Endometrium (tissue), 2 donors: Measurements from ENCODE around the gene LUZP2.

Experiments
- FAIRE-seq: peaks from 2 replicates; lab custom pipeline; 2012; peaks lifted over from hg19 to GRCh38; lab: Jason Lieb, UNC
- donor health status: control.
- donor health status: control.

LUZP2 gene

DNA sequence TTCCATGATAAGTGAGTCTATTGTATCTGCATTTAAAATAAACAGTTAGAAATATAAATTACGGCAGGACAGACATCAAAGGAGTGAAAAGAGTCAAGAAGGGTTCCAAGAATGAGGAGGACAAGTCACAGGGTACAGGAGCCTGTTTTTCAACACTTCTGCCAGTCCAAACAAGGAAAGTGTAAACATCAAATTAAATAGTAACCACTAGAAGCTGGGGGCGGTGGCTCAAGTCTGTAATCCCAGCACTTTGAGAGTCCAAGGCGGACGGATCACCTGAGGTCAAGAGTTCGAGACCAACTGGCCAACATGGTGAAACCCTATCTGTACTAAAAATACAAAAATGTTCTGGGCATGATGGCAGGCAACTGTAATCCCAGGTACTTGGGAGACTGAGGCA, 219.6 kb downstream of the LUZP2 start:
- no peak for FAIRE-seq

DNA sequence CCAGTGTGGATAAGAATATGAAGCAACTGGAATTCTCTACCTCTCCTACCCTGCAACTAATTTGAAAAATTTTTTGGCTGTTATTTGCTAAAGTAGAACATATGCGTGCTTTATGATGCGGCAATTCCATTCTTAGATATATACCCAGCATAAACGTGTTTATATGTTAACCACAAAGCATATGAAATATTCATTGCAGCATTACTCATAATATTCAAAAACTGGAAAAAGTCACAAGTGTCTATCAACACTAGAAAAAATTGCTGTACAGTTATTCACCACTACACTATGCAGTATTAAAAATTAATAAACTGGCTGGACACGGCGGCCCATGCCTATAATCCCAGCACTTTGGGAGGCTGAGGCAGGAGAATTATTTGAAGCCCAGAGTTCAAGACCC, 226.4 kb downstream of the LUZP2 start:
- no peak for FAIRE-seq

DNA sequence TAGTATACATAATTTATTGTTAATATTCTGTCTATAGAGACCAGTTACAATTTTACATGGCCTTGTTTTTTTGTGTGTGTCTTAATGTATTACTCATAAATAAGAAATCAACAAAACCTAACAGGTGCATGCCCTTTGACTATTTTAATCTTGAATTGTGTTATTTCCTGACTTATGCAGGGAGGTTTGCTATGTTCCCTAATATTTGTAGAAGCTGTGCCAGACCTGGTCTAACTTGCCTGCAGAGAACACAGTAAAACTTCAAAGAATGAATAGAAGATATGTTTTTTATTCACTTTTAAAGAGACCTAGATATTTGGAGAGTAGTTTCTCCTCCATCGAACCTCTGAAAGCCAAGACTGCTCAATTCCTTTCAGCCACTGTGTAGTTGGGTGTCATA, 234.7 kb downstream of the LUZP2 start:
- no peak for FAIRE-seq

DNA sequence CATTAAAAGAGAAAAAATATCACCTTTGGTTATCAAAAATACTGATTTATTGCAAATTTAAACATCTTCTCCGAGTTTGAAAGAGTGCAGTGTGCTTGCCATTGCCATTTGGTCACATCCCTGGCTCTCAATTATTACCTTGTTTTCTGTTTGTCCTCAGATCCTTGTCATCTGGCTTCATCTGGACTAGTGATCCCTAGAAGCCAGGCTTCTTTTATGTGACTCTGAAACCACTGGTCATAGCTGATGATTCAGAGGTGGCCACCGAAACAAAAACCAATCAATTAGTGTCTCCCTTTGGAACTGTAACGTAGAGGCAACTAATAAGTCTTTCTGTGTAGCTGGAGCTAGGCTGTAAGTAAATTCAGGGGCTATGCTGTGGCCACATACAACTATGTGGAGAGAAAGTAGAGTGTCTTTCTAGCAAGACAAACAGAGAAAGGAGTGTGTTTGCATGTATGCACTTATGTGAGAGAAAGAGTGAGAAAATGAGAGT, 237.9 kb downstream of the LUZP2 start:
- FAIRE-seq: no peak

DNA sequence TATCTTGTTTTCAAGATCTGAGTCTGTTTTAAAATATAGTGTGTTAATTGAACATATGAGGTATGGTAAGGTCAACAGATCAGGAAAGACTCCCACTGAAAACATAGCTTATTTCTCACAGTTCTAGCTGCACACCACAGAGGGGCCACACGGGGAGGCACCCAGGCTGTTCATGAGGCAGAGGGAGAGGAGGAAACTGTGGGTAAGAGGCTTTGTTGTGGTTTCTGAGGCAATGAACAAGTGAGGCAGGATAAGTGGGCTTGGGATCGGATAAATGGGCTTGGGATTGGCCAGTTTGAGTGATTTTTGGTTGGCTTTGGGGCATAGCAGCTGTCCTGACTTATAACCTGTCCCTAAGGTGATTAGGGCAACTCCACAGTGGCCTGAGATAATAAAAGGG, 242.1 kb downstream of the LUZP2 start:
- FAIRE-seq: no peak

DNA sequence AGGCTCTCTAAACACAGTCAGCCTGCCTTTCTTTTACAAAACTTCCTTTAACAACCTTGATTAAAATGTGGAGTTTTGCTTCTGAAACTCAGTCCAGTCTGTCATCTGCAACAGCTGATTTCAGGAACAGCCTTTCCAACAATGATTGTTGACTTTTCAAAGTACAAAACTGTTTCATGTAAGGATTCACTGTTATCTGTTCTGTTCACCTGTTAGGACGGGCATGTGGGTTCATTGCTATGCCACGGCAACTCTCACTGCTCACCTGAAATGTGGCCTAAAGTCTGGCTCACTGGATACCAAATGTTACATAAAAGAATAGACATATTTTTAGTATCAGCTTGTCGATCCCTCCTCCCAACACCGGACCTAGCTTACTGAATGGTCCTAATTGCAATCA, 242.8 kb downstream of the LUZP2 start:
- FAIRE-seq: no peak

DNA sequence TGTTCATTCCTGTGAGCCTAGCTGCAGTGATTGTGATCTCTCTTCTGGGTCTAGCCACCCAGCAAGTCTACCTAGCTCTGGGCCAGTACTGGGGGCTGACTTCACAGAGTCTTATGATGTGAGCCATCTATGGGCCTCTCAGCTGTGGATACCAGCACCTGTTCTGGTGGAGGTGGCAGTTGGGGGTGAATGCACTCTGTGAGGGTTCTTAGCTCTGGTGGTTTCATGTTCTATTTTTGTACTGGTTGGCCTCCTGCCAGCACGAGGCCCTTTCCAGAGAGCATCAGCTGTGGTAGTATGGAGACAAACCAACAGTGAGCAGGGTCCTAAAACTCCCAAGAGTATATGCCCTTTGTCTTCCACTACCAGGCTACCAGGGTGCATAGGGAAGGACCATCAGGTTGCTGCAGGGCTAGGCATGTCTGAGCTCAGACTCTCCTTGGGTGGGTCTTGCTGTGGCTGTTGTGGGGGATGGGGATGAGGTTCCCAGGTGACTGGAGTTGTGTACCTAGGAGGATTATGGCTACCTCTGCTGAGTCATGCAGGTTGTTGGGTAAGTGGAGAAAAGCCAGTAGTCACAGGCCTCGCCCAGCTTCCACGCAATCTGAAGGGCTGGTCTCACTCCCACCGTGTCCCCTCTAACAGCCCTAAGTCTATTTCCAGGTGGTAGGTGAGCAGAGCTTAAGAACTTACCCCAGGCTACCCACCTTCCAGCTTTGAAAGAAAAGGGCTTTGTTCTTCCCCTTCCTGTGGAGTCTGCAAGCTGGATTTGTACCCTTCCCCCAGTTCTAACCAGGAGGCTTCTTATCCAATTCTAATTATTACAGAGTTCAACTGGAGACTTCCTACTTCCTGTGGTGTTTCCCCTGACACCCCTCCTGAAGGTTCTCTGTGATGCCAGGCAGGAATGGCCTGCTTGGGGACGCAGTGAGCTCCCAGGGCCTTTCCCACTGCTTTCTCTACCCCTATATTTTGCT, 250.7 kb downstream of the LUZP2 start:
- FAIRE-seq: no peak

DNA sequence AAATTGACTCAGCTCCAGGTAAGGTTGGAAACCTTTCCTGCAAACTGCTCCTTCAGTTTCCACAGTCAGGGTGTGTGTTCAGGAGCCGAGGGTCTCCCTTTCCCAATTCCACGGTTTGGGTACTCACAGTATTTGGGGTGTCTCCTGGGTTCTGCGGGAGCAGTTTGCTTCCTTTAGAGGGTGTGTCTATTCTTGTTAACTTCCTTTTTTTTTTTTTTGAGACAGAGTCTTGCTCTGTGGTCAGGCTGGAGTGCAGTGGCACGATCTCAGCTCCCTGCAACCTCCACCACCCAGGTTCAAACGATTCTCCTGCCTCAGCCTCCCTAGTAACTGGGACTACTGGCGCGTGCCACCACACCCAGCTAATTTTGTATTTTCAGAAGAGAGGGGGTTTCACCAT, 251.4 kb downstream of the LUZP2 start:
- FAIRE-seq: no peak

DNA sequence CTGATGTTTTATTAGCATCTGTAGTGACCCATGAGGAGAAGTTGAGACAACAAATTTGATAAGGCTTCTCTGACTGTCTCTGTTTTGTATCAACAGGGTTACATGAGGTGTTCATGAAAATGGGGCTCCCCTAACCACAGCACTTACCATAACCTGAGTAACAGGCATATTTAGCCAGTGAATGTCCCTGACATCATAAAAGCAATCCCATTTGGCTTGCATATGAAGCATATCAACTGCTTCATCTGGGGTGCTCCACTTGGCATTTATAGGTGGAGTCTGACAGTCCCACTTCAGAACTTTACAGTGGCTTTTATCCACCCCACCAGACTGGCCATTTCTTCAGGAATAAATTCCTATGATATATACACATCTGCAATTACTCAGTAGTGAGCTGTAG, 257.6 kb downstream of the LUZP2 start:
- FAIRE-seq: no peak

DNA sequence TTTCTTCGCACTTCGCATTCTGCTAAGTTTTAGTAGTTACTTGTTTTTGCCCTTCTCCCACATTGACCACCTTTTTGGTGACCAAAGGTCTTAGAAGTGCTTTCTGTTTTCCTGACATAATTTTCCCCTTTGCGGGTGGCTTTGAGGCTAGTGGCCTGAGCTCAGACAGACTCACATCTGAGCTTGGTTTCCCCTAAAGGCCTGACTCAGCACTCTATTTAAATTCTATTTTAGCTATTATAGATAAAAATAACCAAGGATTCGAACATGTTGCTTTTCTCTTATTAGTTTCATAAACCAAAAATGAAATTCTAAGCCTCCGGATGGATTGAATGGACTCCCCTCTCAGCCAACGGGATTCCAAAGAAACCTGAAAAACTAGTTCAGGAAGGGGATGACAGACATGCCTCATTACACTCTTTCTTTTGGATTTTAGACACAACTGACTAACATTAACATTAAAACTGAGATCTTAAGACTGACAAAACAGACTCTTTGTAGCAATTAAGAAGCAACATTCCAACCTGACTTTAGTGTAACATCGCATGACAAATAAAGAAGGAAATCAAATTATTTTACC, 258.5 kb downstream of the LUZP2 start:
- no peak for FAIRE-seq

DNA sequence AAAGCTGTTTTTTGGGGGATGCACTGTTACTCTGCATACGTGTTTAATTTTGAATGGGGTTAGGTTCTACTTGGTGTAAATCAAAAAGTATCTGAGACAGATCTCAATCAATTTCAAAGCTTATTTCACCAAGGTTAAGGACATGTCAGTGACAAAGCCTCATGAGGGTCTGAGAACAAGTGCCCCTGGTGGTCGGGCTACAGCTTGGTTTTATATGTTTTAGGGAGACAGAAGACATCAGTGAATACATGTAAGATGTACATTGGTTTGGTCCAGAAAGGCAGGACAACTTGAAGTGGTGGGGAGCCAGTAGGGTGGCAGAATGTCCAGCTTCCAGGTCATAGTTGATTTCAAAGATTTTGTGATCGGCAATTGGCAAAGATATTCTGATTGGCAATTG, 262.9 kb downstream of the LUZP2 start:
- FAIRE-seq: no peak

DNA sequence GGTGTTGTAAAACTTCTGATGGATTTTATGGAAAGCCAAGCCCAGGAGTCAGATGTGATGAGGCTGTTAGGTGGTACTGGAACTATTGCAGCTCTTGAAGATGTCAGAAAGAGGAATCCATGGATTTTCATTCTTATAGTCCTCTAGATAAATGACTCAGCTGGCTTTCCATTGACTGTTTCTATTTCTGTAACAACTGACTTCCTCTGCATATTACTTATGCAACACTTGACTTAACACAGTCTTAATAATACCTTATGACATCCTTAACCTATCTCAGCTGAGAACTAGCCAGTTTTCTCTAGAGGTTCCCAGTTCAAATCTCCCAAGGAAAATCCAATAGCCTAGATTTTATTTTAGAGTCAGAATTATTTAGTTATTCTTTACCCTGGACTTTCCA, 263.8 kb downstream of the LUZP2 start:
- no peak for FAIRE-seq

DNA sequence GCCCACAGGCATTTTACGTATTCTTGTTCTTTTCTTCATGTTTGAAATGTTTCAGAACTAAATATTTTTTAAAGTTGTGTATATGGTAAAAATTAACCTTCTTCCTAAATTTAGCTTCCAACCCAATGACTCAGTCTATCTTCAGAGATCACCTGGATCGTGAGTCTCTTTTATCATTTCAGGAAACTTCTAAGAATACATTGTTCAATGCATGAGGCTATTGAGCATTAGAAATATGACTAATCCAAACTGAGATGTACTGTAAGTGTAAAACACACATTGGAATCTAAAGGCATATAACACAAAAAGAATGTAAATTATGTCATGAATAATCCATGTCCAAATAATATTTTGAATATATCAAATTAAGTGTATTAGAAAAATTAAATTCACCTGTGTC, 265.2 kb downstream of the LUZP2 start:
- FAIRE-seq: no peak

DNA sequence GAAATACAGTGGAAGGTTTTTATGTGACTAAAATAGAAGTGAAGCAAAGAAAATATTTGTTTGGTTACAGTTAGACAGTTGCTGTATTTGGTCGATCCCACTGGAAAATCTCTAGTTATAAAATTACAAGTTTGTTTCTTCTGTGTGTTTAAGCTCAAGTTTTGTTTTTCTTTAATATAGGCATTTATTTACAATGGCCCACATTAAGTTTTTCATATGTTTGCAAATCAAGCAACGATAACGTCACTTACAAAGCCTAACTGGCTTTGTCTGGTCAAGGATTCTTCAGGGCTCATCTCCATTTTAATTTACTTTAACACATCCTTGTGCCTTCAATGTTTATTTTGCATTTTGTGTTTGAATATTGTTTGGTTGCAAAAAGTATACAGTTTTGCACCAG, 270.6 kb downstream of the LUZP2 start:
- FAIRE-seq: no peak

DNA sequence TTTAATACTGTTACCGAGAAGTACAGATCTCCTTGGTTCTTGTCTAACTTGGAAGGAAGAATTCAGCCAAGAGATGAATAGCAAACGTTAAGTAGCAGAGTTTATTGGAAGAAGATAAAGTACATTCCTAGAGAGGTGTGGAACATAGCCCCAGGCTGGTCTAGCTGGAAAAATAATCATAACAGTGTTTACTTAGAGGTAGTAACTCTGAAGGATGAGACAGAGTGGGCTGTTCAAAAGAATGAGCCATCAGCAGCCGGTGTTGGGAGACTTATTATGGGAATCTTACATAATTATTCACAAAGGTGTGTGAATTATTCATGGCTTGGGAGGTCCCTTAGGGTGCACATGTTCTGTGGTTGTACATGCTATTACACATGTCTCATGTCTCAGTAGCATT, 276.5 kb downstream of the LUZP2 start:
- no peak for FAIRE-seq

DNA sequence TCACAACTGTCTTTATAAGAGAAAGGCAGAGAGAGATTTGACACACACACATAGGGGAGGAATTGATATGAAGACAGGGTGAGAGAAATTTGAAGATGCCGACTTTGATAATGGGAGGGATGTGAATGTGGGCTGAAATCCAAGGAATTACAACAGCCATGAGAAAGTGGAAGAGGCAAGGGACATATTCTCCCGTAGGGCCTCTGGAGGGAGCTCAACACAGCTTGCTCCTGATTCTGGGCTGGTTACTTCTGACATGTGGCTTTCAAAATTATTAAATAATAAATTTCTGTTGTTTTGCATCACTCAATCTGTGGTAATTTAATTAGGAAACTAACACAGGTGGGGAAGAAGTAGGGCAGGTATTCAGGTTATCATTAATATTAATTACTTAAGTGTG, 282.9 kb downstream of the LUZP2 start:
- no peak for FAIRE-seq

DNA sequence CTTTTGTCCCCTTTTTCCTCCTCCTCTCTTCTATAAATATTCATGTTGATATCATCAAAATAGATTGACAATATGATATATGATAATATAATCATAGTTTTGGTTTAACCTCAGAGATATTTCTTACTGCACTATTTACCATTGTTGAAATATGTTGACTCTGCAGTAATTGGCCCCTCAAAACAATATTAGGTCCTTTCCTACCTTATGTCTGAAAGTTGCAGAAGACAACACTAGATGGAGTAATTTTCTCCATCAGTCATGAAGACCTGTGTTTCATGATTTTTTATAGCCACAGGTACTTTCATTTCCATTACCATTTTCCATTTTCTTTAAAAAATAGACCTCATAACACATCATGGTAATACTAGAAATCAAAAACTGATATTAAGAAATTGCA, 284.4 kb downstream of the LUZP2 start:
- no peak for FAIRE-seq

DNA sequence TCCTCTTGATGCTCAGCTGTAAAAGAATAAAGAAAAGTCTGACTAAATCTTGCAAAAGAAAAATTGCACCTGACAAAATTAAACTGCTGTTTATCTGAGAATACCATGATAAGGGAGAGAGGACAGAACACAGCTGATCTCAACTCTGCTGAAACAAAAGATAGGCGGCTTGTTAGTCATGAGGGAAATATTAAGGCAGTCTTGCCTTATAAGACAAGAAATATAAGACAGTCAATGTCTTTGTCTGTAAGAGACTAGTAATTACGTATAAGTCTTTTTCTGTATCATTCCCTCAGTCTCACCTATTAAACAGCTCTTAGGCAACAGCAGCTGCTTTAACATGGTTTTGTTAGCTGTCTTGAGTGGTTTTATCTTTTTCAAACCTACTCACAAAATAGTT, 296.6 kb downstream of the LUZP2 start:
- no peak for FAIRE-seq

DNA sequence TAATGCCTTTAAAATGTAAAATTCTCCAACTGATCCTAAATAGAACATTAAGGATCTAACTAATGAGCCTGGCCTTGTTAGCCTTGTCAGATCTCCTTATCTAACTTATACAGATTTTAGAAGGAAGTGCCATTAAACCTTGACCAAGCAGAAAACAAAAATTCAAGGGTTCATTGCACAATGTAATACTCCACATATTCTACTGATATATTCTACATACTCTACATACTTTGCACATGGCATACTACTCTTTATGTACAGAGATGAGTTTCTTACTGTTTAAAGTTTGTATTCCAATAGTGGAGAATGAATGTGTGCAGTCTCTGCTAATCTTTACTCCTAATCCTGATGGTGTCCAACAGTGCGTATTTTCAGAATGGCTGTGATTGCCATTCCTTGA, 297.2 kb downstream of the LUZP2 start:
- no peak for FAIRE-seq

DNA sequence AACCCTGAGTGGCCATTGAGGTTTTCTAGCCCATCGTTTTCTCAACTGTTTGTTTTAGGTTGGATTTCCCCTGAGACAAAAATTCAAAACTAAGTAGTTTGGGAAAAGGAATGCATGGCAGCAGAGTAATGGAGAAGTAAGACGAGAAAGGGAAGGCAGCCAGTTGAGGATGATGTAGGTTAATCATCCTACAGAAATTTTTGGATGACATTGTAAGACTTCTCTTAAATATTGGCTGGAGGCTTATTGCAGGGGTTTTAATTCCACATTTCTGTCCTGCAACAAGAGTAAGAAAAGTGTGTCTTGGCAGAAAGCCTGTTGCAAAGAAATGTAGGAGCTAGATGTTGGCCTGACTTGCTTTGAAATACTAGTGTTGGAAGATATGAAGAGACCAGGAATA, 308.8 kb downstream of the LUZP2 start:
- FAIRE-seq: no peak

DNA sequence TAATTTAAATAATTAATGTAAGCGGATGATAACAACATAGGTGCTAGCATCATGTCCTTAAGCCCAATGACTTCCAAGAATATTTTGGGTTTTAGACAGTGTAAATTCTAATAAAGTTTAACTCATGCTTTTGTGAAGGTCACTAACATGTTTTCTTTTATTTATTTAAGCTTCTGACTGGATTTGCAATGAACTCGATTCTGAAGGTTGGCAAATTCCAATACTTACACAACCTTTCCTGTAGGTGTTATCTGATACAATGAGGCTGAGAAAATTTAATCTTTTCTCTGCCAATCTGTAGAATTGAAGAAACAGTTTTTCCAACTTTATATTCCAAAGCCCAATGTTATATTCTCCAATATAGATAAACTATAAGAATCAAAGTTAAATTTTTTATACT, 311.3 kb downstream of the LUZP2 start:
- FAIRE-seq: no peak

DNA sequence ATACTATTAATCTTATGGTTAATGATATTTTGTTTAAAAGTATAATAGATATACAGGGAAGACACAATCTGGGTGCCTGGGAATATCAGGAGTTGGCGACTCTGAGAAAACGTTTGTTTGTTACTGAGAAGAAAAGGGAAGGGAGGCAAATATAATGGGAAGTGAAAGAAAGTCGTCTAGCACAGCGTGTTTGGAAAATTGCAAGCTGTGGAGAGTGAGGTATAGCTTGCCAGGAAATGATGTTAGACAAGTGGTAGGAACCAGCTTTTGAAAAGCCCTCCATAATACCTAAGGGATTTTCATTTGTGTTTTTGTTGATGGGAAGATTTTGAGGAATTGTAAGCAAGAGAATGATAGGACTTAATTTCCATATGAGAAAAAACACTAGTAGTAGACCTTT, 322.2 kb downstream of the LUZP2 start:
- no peak for FAIRE-seq

DNA sequence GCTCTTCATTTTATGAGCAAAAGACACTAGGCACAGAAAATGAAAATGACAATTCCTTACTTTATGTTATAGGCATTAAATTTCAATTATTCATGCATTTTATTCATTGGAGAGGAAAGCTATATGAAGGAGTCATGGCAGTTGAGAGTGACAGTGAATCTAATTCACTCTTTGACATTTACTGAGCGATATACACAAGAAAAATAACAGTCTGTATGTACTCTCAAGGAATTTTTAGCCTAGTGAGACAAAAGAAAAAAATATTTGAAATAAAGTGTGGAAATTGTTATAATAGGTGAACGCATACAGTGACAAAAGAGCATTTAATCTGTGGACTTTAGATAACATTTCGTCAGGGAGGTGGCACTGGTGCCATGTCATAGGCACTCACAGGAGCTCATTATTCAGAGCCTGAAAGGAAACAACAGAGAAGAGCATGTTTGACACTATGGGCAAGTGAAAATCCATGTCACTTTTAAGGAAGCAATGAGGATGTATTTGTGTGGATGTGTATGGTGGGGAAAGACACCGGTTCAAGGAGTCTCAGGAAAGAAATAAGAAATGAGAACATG, 323.1 kb downstream of the LUZP2 start:
- FAIRE-seq: no peak
